Measurements from ENCODE around the gene TMEM131. TPM values are rescaled to one million over a fixed set of nuclear protein-coding genes. Genes with fewer than 3 reads are reported as not detected.

The TMEM131 gene
- total RNA-seq, 1 donor from 2014 or later = 31.7 TPM

DNA sequence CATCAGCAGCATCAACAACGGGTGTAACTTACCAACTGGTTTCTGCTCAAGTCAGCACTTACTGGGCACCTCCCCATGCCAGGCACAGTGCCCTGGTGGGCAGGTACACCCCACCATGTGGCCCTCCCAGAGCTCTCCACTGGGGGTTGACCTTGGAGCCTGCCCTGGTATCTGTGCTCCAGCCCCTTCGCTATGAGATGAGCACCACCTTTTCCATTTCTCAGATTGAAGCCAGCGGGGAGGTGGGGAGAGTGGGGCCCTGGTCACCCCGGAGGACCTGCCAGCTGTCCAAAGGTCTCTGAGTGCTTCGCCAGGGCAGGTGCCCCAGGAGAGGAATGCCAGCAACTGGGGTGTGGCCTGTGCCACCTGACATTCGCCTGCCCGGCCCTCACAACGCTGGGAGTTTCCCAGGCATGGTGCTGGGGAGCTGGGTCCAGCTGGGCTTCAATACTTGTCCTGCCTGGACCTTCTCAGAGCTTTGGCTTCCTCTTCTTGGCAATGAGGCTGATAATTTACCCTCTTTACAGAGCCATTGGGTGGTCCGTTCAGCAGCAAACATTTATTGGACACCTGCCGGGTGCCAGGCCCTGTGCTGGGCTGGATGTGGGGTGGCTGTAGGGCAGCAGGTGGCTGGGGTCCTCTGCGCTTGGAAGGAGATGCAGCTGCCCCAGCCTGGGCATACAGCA, 288.2 kb downstream of the TMEM131 start:
- Mint-ChIP-seq H3K4me1 (ENCODE audit: unreplicated experiment) (peaks cover 23% of the 10 kb centered on the region), H3K27ac (ENCODE audit: unreplicated experiment) (no peak overlapping the region), H3K27me3 (ENCODE audit: unreplicated experiment) (peaks cover 7% of the 10 kb centered on the region), H3K9me3 (ENCODE audit: unreplicated experiment) (no peaks in the 10 kb centered on the region), H3K36me3 (ENCODE audit: low read depth, unreplicated experiment) (no peaks in the 10 kb centered on the region), H3K4me3 (ENCODE audit: unreplicated experiment) (no peak overlapping the region)
- TF ChIP-seq CTCF (IDR thresholded peaks at IDR 0.05; ENCODE audit: unreplicated experiment) = no peak
- no peak for DNase-seq (ENCODE audit: low spot score)

- Mint-ChIP-seq H3K4me3 (ENCODE audit: unreplicated experiment) (no peak overlapping the region), H3K27ac (ENCODE audit: unreplicated experiment) (no peak overlapping the region), H3K9me3 (ENCODE audit: unreplicated experiment) (no peaks in the 10 kb centered on the region), H3K4me1 (ENCODE audit: unreplicated experiment) (peaks cover 17% of the 10 kb centered on the region), H3K27me3 (ENCODE audit: unreplicated experiment) (peaks cover 7% of the 10 kb centered on the region), H3K36me3 (ENCODE audit: low read depth, unreplicated experiment) (no peaks in the 10 kb centered on the region)
- TF ChIP-seq CTCF (IDR thresholded peaks at IDR 0.05; ENCODE audit: unreplicated experiment) = no peak
- no peak for DNase-seq (ENCODE audit: low spot score)
Measured at GRCh38 chr2:97706708-97707345, 288.9 kb downstream of the TMEM131 start.

Other genes with a start within 250 kb of the TMEM131 start
- gene VWA3B, start 91.2 kb upstream of the TMEM131 start, total RNA-seq (ENCODE audit: unreplicated experiment) = not detected